GM12872 (cell line): Measurements from ENCODE around the gene NAA25.

ENCODE experiments used
- CTCF ChIP-seq: IDR thresholded peaks from 3 replicates; pipeline ENCODE4 v1.5.1; 2011; ENCODE audit warnings: low read depth, mild to moderate bottlenecking, low read length, moderate library complexity; ENCODE audit not compliant: insufficient read depth

Gene NAA25

DNA sequence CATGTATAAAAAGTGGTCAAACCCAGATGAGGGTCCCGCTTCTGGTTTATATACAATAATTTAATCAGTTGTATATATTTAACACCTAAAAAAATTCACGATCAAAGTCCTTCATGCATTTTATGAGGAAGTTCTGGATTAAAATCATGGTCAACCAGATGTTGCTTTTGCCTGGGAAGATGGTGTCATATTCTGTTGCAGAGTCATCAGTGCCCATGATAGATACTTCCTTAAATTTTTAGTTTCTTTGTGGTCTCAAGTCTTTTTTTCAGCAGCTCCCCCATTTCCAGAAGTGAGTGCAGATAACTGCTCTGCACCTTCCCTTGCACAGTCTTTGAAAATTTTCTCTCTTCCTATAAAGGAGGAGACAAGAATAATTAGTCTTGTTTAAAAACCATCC lies 79.3 kb downstream of the NAA25 start:
- no peak for TF ChIP-seq CTCF

- no peak for TF ChIP-seq CTCF
Measured at GRCh38 chr12:112025808-112026375, 82.7 kb downstream of the NAA25 start.

DNA sequence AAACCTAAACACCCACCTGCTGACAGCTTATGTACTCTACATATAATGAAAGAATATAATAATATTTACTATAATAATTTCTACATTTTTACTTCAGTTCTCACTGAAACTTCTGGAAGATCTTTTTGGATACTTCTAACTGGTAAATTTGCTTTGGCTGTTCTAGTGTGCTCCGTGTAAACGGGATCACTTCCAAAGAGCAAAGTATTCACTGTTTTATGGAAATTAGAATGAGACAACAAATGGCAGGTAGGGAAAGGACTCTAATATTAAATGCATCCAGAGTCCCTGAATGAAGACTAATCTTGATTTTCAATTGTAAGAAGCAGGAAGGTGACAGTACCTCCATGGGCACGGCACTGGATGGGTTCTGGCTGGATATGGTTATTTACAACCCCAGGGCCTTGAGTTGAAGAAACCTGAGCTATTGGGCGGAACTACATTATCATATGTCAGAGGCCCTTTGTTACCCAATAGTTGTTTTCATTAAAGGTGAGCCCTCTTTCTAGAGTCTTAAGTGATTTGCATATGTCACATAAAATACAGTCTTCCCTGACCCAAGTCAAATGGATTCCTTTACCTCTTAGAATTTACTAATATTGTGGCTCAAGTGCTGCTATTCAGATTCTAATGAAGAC lies 84.7 kb downstream of the NAA25 start:
- TF ChIP-seq CTCF: no peak

DNA sequence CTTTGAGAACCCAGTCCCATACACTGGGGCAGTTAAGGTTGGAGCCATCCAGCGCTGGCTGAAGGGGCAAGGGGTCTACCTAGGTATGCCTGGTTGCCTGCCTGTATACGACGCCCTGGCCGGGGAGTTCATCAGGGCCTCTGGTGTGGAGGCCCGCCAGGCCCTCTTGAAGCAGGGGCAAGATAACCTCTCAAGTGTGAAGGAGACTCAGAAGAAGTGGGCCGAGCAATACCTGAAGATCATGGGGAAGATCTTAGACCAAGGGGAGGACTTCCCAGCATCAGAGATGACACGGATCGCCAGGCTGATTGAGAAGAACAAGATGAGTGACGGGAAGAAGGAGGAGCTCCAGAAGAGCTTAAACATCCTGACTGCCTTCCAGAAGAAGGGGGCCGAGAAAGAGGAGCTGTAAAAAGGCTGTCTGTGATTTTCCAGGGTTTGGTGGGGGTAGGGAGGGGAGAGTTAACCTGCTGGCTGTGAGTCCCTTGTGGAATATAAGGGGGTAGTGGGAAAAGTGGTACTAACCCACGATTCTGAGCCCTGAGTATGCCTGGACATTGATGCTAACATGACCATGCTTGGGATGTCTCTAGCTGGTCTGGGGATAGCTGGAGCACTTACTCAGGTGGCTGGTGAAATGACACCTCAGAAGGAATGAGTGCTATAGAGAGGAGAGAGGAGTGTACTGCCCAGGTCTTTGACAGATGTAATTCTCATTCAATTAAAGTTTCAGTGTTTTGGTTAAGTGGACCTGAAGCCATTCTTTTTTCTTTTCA lies 86.2 kb downstream of the NAA25 start:
- no peak for TF ChIP-seq CTCF

DNA sequence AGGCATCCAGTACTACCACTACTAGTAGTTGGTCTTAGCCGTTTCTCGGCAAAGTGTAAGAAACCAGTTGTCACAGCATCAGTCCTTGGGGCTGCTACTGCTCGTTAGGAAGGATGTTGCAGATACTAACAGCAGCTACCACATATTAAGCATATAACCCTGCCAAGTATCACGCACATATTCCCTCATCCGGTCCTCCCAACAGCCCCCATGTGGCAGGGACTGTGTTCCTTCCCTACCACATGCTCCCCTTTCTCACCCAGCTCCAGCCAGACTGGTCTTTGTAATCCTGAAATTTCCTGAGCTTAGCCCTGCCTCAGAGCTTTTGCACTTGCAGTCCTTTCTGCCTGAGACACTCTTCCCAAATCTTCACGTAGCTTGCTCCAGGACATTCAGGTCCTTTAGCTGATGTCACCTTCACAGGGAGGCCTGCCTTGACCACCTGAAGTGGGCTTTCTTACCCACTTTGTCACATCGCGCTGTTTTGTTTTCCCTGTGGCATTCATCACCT lies 87.6 kb downstream of the NAA25 start:
- no peak for TF ChIP-seq CTCF

- no peak for TF ChIP-seq CTCF
Measured at GRCh38 chr12:112018571-112019237, 89.9 kb downstream of the NAA25 start.

- no peak for TF ChIP-seq CTCF
Measured at GRCh38 chr12:112017041-112017440, 91.5 kb downstream of the NAA25 start.
